A549 (cell line): Measurements from ENCODE around the gene ATP1A2.

ENCODE experiments used
- CHD2 ChIP-seq: fragments of 150-350 bp; IDR thresholded peaks from 2 replicates; pipeline ENCODE4 v1.6.1; 2014; ENCODE audit warnings: low read length; ENCODE audit not compliant: partially characterized antibody
- HOXA7 ChIP-seq: fragments of 250-450 bp; sonication (Bioruptor Pico); IDR thresholded peaks from 2 replicates; pipeline ENCODE4 v1.5.0; 2020; ENCODE audit warnings: mild to moderate bottlenecking, moderate library complexity
- JUN ChIP-seq, 2 experiments: fragments of >200 bp; sonication (Bioruptor Twin); formaldehyde crosslinking; IDR thresholded peaks; 2 replicates in 1 of 2; 3 replicates in 1 of 2; pipeline ENCODE4 v1.6.1; 2016 to 2017
- JUNB ChIP-seq: fragments of >200 bp; sonication (Bioruptor Twin); formaldehyde crosslinking; IDR thresholded peaks from 2 replicates; pipeline ENCODE4 v1.6.1; 2016
- MYC ChIP-seq: IDR thresholded peaks from 2 replicates; pipeline ENCODE4 v1.6.1; 2012; ENCODE audit warnings: mild to moderate bottlenecking, inconsistent platforms, low read length, improper control_type of control experiment, borderline replicate concordance
- NPAS2 ChIP-seq: fragments of 250-450 bp; sonication (Bioruptor Pico); IDR thresholded peaks from 2 replicates; pipeline ENCODE4 v1.8.0; 2022; ENCODE audit warnings: mild to moderate bottlenecking, moderate library complexity, borderline replicate concordance
- POLR2A ChIP-seq: IDR thresholded peaks from 2 replicates; pipeline ENCODE4 v1.6.1; 2012; ENCODE audit warnings: mild to moderate bottlenecking, low read length
- SMC3 ChIP-seq: fragments of >200 bp; sonication (Bioruptor Twin); formaldehyde crosslinking; IDR thresholded peaks from 3 replicates; pipeline ENCODE4 v1.6.1; 2018; ENCODE audit warnings: inconsistent platforms
- TF ChIP-seq, protein P1 (sequence below): fragments of 450-650 bp; IDR thresholded peaks from 2 replicates; pipeline ENCODE4 v1.6.1; 2014; ENCODE audit warnings: antibody characterized with exemption
- TF ChIP-seq, protein P2 (sequence below): fragments of >200 bp; sonication (Bioruptor Twin); formaldehyde crosslinking; IDR thresholded peaks from 3 replicates; pipeline ENCODE4 v1.5.1; 2016

DNA sequence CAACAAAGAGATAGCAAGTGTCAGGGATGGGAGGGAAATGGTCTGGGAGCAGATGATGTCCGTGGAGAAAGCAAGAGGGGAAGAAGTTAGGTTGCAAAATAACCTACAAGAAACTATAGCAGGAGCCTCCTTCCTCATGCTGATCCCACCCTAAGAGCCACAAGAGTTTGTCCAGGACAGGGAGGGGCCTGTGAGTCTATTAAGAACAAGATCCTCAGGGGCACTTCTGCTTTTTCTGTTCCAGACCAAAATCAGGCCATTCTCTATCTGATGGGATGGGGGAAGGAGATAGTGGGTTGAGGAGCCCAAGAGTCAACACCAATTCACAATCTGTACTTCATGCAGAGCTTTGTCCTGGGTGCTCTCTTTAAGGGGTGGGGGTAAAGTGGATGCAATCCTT is 28.1 kb downstream of the ATP1A2 start:
- TF ChIP-seq SMC3 (no peak), JUN (IDR thresholded peaks at IDR 0.05) (no peak), MYC (no peak), POLR2A (no peak), NPAS2 (no peak), JUNB (no peak), HOXA7 (CRISPR knock-in tag) (no peak), CHD2 (no peak)
- TF ChIP-seq, protein P1, sequence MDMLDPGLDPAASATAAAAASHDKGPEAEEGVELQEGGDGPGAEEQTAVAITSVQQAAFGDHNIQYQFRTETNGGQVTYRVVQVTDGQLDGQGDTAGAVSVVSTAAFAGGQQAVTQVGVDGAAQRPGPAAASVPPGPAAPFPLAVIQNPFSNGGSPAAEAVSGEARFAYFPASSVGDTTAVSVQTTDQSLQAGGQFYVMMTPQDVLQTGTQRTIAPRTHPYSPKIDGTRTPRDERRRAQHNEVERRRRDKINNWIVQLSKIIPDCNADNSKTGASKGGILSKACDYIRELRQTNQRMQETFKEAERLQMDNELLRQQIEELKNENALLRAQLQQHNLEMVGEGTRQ = no peak
- TF ChIP-seq, protein P2, sequence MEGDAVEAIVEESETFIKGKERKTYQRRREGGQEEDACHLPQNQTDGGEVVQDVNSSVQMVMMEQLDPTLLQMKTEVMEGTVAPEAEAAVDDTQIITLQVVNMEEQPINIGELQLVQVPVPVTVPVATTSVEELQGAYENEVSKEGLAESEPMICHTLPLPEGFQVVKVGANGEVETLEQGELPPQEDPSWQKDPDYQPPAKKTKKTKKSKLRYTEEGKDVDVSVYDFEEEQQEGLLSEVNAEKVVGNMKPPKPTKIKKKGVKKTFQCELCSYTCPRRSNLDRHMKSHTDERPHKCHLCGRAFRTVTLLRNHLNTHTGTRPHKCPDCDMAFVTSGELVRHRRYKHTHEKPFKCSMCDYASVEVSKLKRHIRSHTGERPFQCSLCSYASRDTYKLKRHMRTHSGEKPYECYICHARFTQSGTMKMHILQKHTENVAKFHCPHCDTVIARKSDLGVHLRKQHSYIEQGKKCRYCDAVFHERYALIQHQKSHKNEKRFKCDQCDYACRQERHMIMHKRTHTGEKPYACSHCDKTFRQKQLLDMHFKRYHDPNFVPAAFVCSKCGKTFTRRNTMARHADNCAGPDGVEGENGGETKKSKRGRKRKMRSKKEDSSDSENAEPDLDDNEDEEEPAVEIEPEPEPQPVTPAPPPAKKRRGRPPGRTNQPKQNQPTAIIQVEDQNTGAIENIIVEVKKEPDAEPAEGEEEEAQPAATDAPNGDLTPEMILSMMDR = no peak
